Measurements from ENCODE around the gene PRELID3B. TPM values are rescaled to one million over a fixed set of nuclear protein-coding genes. Genes with fewer than 3 reads are reported as not detected.
A peak's percentile ranks its signal among the peaks of the same experiment; 100 is the strongest.

The PRELID3B gene
- 10 to 100 TPM; 28.9 to 35.6 TPM for total RNA-seq

DNA sequence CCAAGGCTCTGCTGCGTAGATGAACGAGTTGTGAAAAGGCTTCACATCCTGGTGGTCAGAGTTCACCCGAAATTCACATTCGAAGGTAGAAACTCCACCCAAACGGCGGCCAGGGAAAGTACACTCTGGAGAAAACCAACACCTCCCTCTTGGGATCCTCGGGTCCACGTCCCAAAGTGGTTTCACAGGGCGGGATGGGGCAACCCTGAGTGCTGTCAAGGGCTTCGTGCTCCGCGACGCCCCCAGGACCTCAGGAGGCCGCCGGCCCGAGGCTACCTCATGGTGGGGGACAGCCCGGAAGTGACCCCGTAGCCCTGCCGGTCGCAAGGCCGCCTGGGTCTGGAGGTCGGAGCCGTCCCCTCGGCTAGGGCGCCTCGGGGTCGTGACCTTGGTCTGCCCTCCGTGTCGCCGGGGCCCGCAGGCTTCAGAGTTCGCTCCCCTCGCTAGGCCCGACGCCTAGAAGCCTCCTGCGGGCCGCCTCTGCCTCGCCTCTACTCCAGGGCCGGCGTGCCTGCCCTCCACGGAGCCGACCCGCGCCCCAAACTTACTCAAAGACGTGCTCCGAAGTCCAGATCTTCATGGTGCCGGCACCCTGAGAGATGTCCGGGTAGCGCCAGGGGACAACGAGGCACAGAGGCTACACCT lies at the start of gene PRELID3B:
Gene PRELID3B, minus strand, starts transcription at position 636 of the 645 bp plus-strand sequence. Its CDS starts 56 bp downstream, at position 580.
- intact Hi-C loops (cut with DNase I): no loop called here
- Histone ChIP-seq H3K9me3 (no peaks in the 10 kb centered on the region), H3K4me1 (replicated peaks) (peaks cover 4% of the 10 kb centered on the region)

DNA sequence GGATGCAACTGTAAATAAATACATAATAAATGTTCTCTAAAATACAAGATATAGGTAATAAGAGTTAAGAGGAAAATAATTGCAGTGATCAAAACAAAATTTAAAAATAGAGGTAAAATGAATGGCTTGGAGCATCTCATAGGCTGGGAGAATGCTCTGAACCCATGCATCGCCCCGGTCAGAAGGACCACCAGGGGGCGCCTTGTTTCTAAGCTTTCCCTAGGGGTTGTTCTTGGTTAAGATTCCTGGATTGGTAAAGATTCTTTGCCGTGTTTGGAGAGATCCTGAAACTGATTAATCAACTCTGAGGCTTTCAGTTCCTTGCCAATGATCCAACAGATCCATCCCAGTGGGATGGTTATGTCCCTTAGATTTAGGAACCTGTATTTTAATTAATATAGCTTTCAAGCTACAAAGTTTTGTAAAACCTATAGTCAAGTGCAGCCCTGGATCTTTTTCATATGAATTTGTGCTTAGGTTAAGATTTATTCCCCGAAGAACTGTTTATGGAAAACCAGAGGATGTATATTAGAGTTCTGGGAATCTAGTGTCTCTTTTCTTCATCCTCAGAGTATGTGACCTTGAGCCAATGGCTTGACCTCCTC lies 45.3 kb upstream of the PRELID3B start:
- intact Hi-C loops (cut with DNase I): loop anchor here (2.0 kb wide), 2 partner anchors 135 to 367 kb away; no protein-coding TSS in a partner anchor
- peak; percentile 78 for DNase-seq (ENCODE audit: low spot score)
- Histone ChIP-seq H3K27me3 (replicated peaks; ENCODE audit: insufficient read depth) (no peaks in the 10 kb centered on the region), H3K4me1 (replicated peaks) (peaks cover 8% of the 10 kb centered on the region), H3K36me3 (no peaks in the 10 kb centered on the region), H3K9me3 (no peaks in the 10 kb centered on the region), H3K4me3 (no peak overlapping the region), H3K27ac (no peak overlapping the region)
- TF ChIP-seq POLR2AphosphoS5 (IDR thresholded peaks at IDR 0.05) (peak; percentile 39), POLR2A (IDR thresholded peaks at IDR 0.05) (no peak)
- TF ChIP-seq, protein P1, sequence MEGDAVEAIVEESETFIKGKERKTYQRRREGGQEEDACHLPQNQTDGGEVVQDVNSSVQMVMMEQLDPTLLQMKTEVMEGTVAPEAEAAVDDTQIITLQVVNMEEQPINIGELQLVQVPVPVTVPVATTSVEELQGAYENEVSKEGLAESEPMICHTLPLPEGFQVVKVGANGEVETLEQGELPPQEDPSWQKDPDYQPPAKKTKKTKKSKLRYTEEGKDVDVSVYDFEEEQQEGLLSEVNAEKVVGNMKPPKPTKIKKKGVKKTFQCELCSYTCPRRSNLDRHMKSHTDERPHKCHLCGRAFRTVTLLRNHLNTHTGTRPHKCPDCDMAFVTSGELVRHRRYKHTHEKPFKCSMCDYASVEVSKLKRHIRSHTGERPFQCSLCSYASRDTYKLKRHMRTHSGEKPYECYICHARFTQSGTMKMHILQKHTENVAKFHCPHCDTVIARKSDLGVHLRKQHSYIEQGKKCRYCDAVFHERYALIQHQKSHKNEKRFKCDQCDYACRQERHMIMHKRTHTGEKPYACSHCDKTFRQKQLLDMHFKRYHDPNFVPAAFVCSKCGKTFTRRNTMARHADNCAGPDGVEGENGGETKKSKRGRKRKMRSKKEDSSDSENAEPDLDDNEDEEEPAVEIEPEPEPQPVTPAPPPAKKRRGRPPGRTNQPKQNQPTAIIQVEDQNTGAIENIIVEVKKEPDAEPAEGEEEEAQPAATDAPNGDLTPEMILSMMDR (IDR thresholded peaks at IDR 0.05): peak; percentile 84 to 92 (median 85)
- 20% methylated on average over 5 of the region's 5 CpGs for WGBS

More for the DNA sequence above, at the start of gene PRELID3B:
- peak within 1 kb of the TSS; percentile 90 to 93 for H3K4me3 ChIP-seq
- no peaks in the 10 kb centered on the region for H3K36me3 ChIP-seq
- TF ChIP-seq, protein P1 (IDR thresholded peaks at IDR 0.05): no peak
- TF ChIP-seq POLR2A (IDR thresholded peaks at IDR 0.05) (no peak), POLR2AphosphoS5 (IDR thresholded peaks at IDR 0.05) (no peak)
- under 1% methylated on average over 27 of the region's 50 CpGs for WGBS
- H3K27me3 ChIP-seq (replicated peaks; ENCODE audit: insufficient read depth): no peaks in the 10 kb centered on the region
- H3K27ac ChIP-seq: peak within 1 kb of the TSS; percentile 71 to 72
- no peak for DNase-seq (ENCODE audit: low spot score)

DNA sequence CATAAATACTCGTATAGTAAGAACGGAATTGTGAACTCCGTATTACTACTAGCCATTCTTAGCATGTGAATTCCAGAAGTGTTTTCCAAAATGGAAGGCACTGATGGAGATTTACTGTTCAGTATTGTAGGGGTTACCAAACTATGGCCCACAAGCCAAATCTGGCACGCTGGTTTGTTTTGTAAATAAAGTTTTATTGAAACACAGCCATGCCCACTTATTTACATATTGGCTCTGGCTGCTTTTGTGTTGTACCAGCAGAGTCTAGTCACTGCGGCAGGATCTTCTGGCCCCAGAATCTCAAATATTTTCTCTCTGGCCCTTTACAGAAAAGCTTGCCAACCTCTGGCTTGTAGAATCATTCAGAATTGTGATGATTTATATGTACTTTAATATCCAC lies 44.3 kb upstream of the PRELID3B start:
- TF ChIP-seq POLR2AphosphoS5 (IDR thresholded peaks at IDR 0.05): no peak
- TF ChIP-seq POLR2A (IDR thresholded peaks at IDR 0.05): no peak
- TF ChIP-seq, protein P1 (IDR thresholded peaks at IDR 0.05): no peak
- no peak for DNase-seq (ENCODE audit: low spot score)
- Histone ChIP-seq H3K4me3 (no peak overlapping the region), H3K36me3 (no peaks in the 10 kb centered on the region), H3K4me1 (replicated peaks) (peaks cover 8% of the 10 kb centered on the region), H3K9me3 (no peaks in the 10 kb centered on the region), H3K27ac (no peak overlapping the region), H3K27me3 (replicated peaks; ENCODE audit: insufficient read depth) (no peaks in the 10 kb centered on the region)
- intact Hi-C loops (cut with DNase I): loop anchor here (2.0 kb wide), 1 partner anchor 136 kb away; no protein-coding TSS in a partner anchor
- WGBS: 84% methylated on average over 5 of the region's 5 CpGs

DNA sequence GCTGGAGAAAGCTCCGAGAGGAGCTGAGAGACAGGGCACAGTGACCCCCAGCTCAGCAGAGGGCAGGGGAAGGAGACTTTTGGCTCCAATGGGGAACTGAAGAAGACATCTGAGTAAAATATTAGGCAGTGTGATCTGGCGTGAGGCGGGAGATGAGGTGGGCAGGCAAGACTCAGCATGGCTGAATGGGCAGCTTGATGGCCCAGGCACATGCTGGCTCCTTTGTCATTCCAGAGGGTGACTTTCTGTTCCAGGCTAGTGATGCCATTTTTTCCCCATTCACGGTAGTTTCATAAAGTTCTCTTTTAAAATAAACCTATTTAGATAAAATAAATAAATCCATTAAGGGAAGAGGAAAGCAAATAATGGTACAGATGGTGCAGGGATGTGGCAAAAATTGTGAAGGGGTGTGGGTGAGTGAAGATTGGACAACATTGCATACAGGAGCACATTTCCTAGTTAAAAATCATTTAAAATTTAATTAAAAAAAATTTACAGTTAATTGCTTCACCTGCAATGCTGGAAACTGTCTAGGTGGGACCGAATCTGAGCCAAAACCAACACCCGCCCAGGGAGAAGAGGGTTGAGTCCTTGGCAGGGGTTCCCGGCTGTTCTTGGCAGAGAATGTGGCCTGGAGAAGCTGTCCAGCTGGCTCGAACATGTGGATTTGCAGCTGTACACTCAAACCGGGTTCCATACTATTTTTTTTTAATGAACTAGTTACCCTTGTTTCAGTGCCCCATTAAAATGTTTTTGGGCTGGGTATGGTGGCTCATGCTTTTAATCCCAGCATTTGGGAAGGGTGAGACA lies 41.7 kb upstream of the PRELID3B start:
- Histone ChIP-seq H3K9me3 (no peaks in the 10 kb centered on the region), H3K27ac (peak overlapping the region in 1 of 2 donors; percentile 16), H3K4me1 (replicated peaks) (peaks cover 8% of the 10 kb centered on the region), H3K36me3 (no peaks in the 10 kb centered on the region), H3K4me3 (no peak overlapping the region), H3K27me3 (replicated peaks; ENCODE audit: insufficient read depth) (no peaks in the 10 kb centered on the region)
- DNase-seq (ENCODE audit: low spot score): peak; percentile 53
- intact Hi-C loops (cut with DNase I): no loop called here
- 17% methylated on average over 9 of the region's 9 CpGs for WGBS
- TF ChIP-seq POLR2A (IDR thresholded peaks at IDR 0.05) (no peak), POLR2AphosphoS5 (IDR thresholded peaks at IDR 0.05) (no peak)
- TF ChIP-seq, protein P1 (IDR thresholded peaks at IDR 0.05): no peak

Measured in prostate gland (tissue), 2 donors.